Neural progenitor cell (in vitro differentiated cells): ENCODE results near the gene RASGRP1. TPM values are rescaled to one million over a fixed set of nuclear protein-coding genes. Genes with fewer than 3 reads are reported as not detected.

Experiments used
- DNase-seq: peaks from one replicate; pipeline ENCODE4 v3.0.0-alpha.2; 2016; ENCODE audit warnings: low spot score
- H2AFZ ChIP-seq: fragments of 200-600 bp; sonication (generic); replicated peaks from 2 replicates; pipeline ENCODE4 v1.6.1; 2016; ENCODE audit warnings: antibody characterized with exemption
- H3F3A ChIP-seq: fragments of 200-600 bp; sonication (generic); 2 replicates; pipeline ENCODE4 v1.6.1; 2016; ENCODE audit warnings: antibody characterized with exemption, low read depth
- H3K27ac ChIP-seq: fragments of 200-600 bp; sonication (generic); 2 replicates; pipeline ENCODE4 v1.5.1; 2016; ENCODE audit warnings: mild to moderate bottlenecking
- H3K27me3 ChIP-seq: fragments of 200-600 bp; sonication (generic); 2 replicates; pipeline ENCODE4 v1.6.1; 2016; ENCODE audit warnings: mild to moderate bottlenecking, moderate library complexity
- H3K36me3 ChIP-seq: fragments of 200-600 bp; sonication (generic); 2 replicates; pipeline ENCODE4 v1.5.1; 2016
- H3K4me1 ChIP-seq: fragments of 200-600 bp; sonication (generic); 2 replicates; pipeline ENCODE4 v1.6.1; 2016; ENCODE audit warnings: mixed run types
- H3K4me2 ChIP-seq: fragments of 200-600 bp; sonication (generic); 2 replicates; pipeline ENCODE4 v1.6.1; 2016
- H3K4me3 ChIP-seq: fragments of 200-600 bp; sonication (generic); 2 replicates; pipeline ENCODE4 v1.5.1; 2016
- H3K79me2 ChIP-seq: fragments of 200-600 bp; sonication (generic); 2 replicates; pipeline ENCODE4 v1.6.1; 2016; ENCODE audit warnings: low read depth
- H3K9ac ChIP-seq: fragments of 200-600 bp; sonication (generic); 2 replicates; pipeline ENCODE4 v1.6.1; 2016
- H3K9me3 ChIP-seq: fragments of 200-600 bp; sonication (generic); 2 replicates; pipeline ENCODE4 v1.5.1; 2016; ENCODE audit warnings: low read depth
- H4K20me1 ChIP-seq: fragments of 200-600 bp; sonication (generic); 2 replicates; pipeline ENCODE4 v1.6.1; 2016; ENCODE audit warnings: low read depth
- H3K27ac Mint-ChIP-seq: 3 replicates; pipeline ENCODE4 v1.8.0; 2021; ENCODE audit warnings: mixed read lengths
- H3K27me3 Mint-ChIP-seq: 2 replicates; pipeline ENCODE4 v1.8.0; 2022; ENCODE audit warnings: low read depth, mild to moderate bottlenecking, inconsistent platforms, moderate library complexity, mixed read lengths; ENCODE audit not compliant: insufficient read depth
- H3K36me3 Mint-ChIP-seq: 3 replicates; pipeline ENCODE4 v1.8.0; 2021; ENCODE audit warnings: mixed read lengths
- H3K4me1 Mint-ChIP-seq: 3 replicates; pipeline ENCODE4 v1.8.0; 2021; ENCODE audit warnings: mixed read lengths
- H3K4me3 Mint-ChIP-seq: 3 replicates; pipeline ENCODE4 v1.8.0; 2021; ENCODE audit warnings: mild to moderate bottlenecking, moderate library complexity, mixed read lengths
- H3K9me3 Mint-ChIP-seq: 3 replicates; pipeline ENCODE4 v1.8.0; 2020; ENCODE audit warnings: mixed read lengths
- EZH2 ChIP-seq: fragments of 200-600 bp; sonication (generic); IDR thresholded peaks from 2 replicates; pipeline ENCODE4 v1.6.1; 2017; ENCODE audit warnings: antibody characterized with exemption, mild to moderate bottlenecking, moderate library complexity
- EZH2phosphoT487 ChIP-seq: fragments of 200-600 bp; sonication (generic); IDR thresholded peaks from 2 replicates; pipeline ENCODE4 v1.6.1; 2017; ENCODE audit warnings: antibody characterized with exemption
- total RNA-seq: library from RNA; depleted of rRNA; stranded (reverse); fragments of >200 nt; gene quantifications from 2 replicates; pipeline ENCODE4 v1.2.3, GENCODE V29; 2015; ENCODE audit warnings: low replicate concordance
- TF ChIP-seq, protein P1 (sequence below): fragments of 200-600 bp; sonication (generic); IDR thresholded peaks from 2 replicates; pipeline ENCODE4 v1.5.1; 2017; ENCODE audit warnings: antibody characterized with exemption, mild to moderate bottlenecking

Gene RASGRP1
- total RNA-seq, 1 donor from 2014 or later, result 2.5 TPM

GRCh38 chr15:38481761-38482160 is 82.9 kb downstream of the RASGRP1 start:
- Histone ChIP-seq H3K9ac (no peak overlapping the region), H3K9me3 (no peaks in the 10 kb centered on the region), H3K4me3 (no peak overlapping the region), H3K79me2 (no peaks in the 10 kb centered on the region), H3K27me3 (no peaks in the 10 kb centered on the region), H3F3A (no peaks in the 10 kb centered on the region), H2AFZ (no peak overlapping the region), H4K20me1 (no peaks in the 10 kb centered on the region), H3K4me2 (no peak overlapping the region), H3K36me3 (peaks cover 6% of the 10 kb centered on the region), H3K27ac (no peak overlapping the region), H3K4me1 (no peaks in the 10 kb centered on the region)
- Mint-ChIP-seq H3K27me3 (no peaks in the 10 kb centered on the region), H3K9me3 (no peaks in the 10 kb centered on the region), H3K36me3 (peaks cover 10% of the 10 kb centered on the region), H3K4me1 (no peaks in the 10 kb centered on the region), H3K27ac (no peak overlapping the region), H3K4me3 (no peak overlapping the region)
- DNase-seq, result no peak
- no peak for TF ChIP-seq EZH2
- TF ChIP-seq EZH2phosphoT487, result no peak
- TF ChIP-seq, protein P1, sequence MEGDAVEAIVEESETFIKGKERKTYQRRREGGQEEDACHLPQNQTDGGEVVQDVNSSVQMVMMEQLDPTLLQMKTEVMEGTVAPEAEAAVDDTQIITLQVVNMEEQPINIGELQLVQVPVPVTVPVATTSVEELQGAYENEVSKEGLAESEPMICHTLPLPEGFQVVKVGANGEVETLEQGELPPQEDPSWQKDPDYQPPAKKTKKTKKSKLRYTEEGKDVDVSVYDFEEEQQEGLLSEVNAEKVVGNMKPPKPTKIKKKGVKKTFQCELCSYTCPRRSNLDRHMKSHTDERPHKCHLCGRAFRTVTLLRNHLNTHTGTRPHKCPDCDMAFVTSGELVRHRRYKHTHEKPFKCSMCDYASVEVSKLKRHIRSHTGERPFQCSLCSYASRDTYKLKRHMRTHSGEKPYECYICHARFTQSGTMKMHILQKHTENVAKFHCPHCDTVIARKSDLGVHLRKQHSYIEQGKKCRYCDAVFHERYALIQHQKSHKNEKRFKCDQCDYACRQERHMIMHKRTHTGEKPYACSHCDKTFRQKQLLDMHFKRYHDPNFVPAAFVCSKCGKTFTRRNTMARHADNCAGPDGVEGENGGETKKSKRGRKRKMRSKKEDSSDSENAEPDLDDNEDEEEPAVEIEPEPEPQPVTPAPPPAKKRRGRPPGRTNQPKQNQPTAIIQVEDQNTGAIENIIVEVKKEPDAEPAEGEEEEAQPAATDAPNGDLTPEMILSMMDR, result no peak

- no peaks in the 10 kb centered on the region for H3K4me1 Mint-ChIP-seq
- H3K4me2 ChIP-seq, result no peak overlapping the region
Observed at GRCh38 chr15:38481113-38481512, 83.5 kb downstream of the RASGRP1 start.

GRCh38 chr15:38479756-38480155 is 84.9 kb downstream of the RASGRP1 start:
- H3K79me2 ChIP-seq, result no peaks in the 10 kb centered on the region
- no peak overlapping the region for H2AFZ ChIP-seq
- H3K4me1 ChIP-seq, result no peaks in the 10 kb centered on the region
- Mint-ChIP-seq H3K9me3 (no peaks in the 10 kb centered on the region), H3K36me3 (peaks cover 14% of the 10 kb centered on the region), H3K27ac (no peak overlapping the region), H3K4me1 (no peaks in the 10 kb centered on the region), H3K4me3 (no peak overlapping the region), H3K27me3 (no peaks in the 10 kb centered on the region)
- H3K9me3 ChIP-seq, result no peaks in the 10 kb centered on the region
- no peak overlapping the region for H3K27ac ChIP-seq
- no peak overlapping the region for H3K4me3 ChIP-seq
- H3K9ac ChIP-seq, result no peak overlapping the region
- TF ChIP-seq, protein P1, result no peak
- TF ChIP-seq EZH2 (no peak), EZH2phosphoT487 (no peak)
- H3K4me2 ChIP-seq, result no peak overlapping the region
- no peaks in the 10 kb centered on the region for H3F3A ChIP-seq
- DNase-seq, result no peak
- no peaks in the 10 kb centered on the region for H3K27me3 ChIP-seq
- no peaks in the 10 kb centered on the region for H4K20me1 ChIP-seq
- peaks cover 13% of the 10 kb centered on the region for H3K36me3 ChIP-seq

More at GRCh38 chr15:38481113-38481512, 83.5 kb downstream of the RASGRP1 start:
- Mint-ChIP-seq H3K4me3 (no peak overlapping the region), H3K27me3 (no peaks in the 10 kb centered on the region), H3K27ac (no peak overlapping the region), H3K9me3 (no peaks in the 10 kb centered on the region), H3K36me3 (peaks cover 12% of the 10 kb centered on the region)
- Histone ChIP-seq H3K79me2 (no peaks in the 10 kb centered on the region), H3K27me3 (no peaks in the 10 kb centered on the region), H3F3A (no peaks in the 10 kb centered on the region), H3K27ac (no peak overlapping the region), H3K36me3 (peaks cover 9% of the 10 kb centered on the region), H4K20me1 (no peaks in the 10 kb centered on the region), H3K9ac (no peak overlapping the region), H3K4me1 (no peaks in the 10 kb centered on the region), H3K4me3 (no peak overlapping the region), H3K9me3 (no peaks in the 10 kb centered on the region), H2AFZ (no peak overlapping the region)
- TF ChIP-seq, protein P1, result no peak
- no peak for TF ChIP-seq EZH2phosphoT487
- TF ChIP-seq EZH2, result no peak
- no peak for DNase-seq
